Neutrophil (primary cell): ENCODE results near the gene SIAH1.
"Not testable (repeated sequence)": the region's sequence is repeated elsewhere in the genome, so short reads cannot be mapped to it uniquely, and the experiment has no call there.

ENCODE experiments used
- H3K27ac ChIP-seq: fragments of 200-600 bp; sonication (generic); 2 replicates; pipeline ENCODE4 v1.5.1; 2016; ENCODE audit warnings: mild to moderate bottlenecking, moderate library complexity
- H3K27me3 ChIP-seq: fragments of 200-600 bp; sonication (generic); 2 replicates; pipeline ENCODE4 v1.6.0; 2016; ENCODE audit warnings: mild to moderate bottlenecking
- H3K36me3 ChIP-seq: fragments of 200-600 bp; sonication (generic); 2 replicates; pipeline ENCODE4 v1.5.1; 2017
- H3K4me1 ChIP-seq, 2 experiments: fragments of 200-600 bp in 1 of 2; sonication (generic) in 1 of 2; 1 replicate in 1 of 2; 2 replicates in 1 of 2; pipeline versions ENCODE4 v1.5.1 to v1.6.1; 2013 to 2016; ENCODE audit warnings: low read depth in 1 of 2, low read length in 1 of 2, mild to moderate bottlenecking in 1 of 2, moderate library complexity in 1 of 2; ENCODE audit not compliant: control insufficient read depth in 1 of 2, insufficient read depth in 1 of 2
- H3K4me3 ChIP-seq, 2 experiments: fragments of 200-600 bp in 1 of 2; sonication (generic) in 1 of 2; 1 replicate in 1 of 2; 2 replicates in 1 of 2; pipeline ENCODE4 v1.5.1; 2013 to 2016; ENCODE audit warnings: low read depth in 1 of 2, low read length in 1 of 2, mild to moderate bottlenecking in 1 of 2, moderate library complexity in 1 of 2
- H3K9me3 ChIP-seq: fragments of 200-600 bp; sonication (generic); 2 replicates; pipeline ENCODE4 v1.5.1; 2016
- CTCF ChIP-seq: fragments of 200-600 bp; sonication (generic); IDR thresholded peaks from 2 replicates; pipeline ENCODE4 v1.5.1; 2016; ENCODE audit warnings: antibody characterized with exemption

Gene SIAH1

GRCh38 chr16:48318630-48319029, 66.6 kb downstream of the SIAH1 start:
- H3K27ac ChIP-seq: peak overlapping the region; percentile 64
- H3K4me3 ChIP-seq: no peak overlapping the region

GRCh38 chr16:48317614-48318315, 67.4 kb downstream of the SIAH1 start:
- TF ChIP-seq CTCF: no peak
- Histone ChIP-seq H3K9me3 (no peaks in the 10 kb centered on the region), H3K4me3 (no peak overlapping the region), H3K27me3 (no peaks in the 10 kb centered on the region), H3K27ac (peak overlapping the region; percentile 64), H3K4me1 (peaks cover 14 to 17% of the 10 kb centered on the region in 2 experiments), H3K36me3 (peaks cover 18% of the 10 kb centered on the region)

More at GRCh38 chr16:48318630-48319029, 66.6 kb downstream of the SIAH1 start:
- Histone ChIP-seq H3K36me3 (peaks cover 17% of the 10 kb centered on the region), H3K9me3 (no peaks in the 10 kb centered on the region), H3K27me3 (no peaks in the 10 kb centered on the region), H3K4me1 (peaks cover 14 to 17% of the 10 kb centered on the region in 2 experiments)
- no peak for TF ChIP-seq CTCF

- Histone ChIP-seq H3K4me1 (peaks cover 14 to 17% of the 10 kb centered on the region in 2 experiments), H3K4me3 (no peak overlapping the region), H3K27ac (no peak overlapping the region), H3K9me3 (no peaks in the 10 kb centered on the region), H3K27me3 (no peaks in the 10 kb centered on the region), H3K36me3 (peaks cover 13% of the 10 kb centered on the region)
- TF ChIP-seq CTCF: no peak
Measured at GRCh38 chr16:48317026-48317425, 68.2 kb downstream of the SIAH1 start.

- not testable (repeated sequence) for H3K36me3 ChIP-seq
Measured at GRCh38 chr16:48313905-48314304, 71.3 kb downstream of the SIAH1 start.

GRCh38 chr16:48310908-48311641, 74.1 kb downstream of the SIAH1 start:
- no peak for TF ChIP-seq CTCF
- Histone ChIP-seq H3K27me3 (no peaks in the 10 kb centered on the region), H3K27ac (no peak overlapping the region), H3K4me3 (no peak overlapping the region), H3K36me3 (peaks cover 10% of the 10 kb centered on the region), H3K9me3 (no peaks in the 10 kb centered on the region), H3K4me1 (no peaks in the 10 kb centered on the region)

More at GRCh38 chr16:48313905-48314304, 71.3 kb downstream of the SIAH1 start:
- not testable (repeated sequence) for H3K27ac ChIP-seq, H3K4me3 ChIP-seq, H3K9me3 ChIP-seq, H3K27me3 ChIP-seq
- peaks cover 13 to 14% of the 10 kb centered on the region in 2 experiments for H3K4me1 ChIP-seq
